HepG2 (cell line): Measurements from ENCODE around the gene AMIGO3. TPM values are rescaled to one million over a fixed set of nuclear protein-coding genes. Genes with fewer than 3 reads are reported as not detected.

Experiments
- ATAC-seq: fragments of 200-7000 bp; cut with Tn5 transposase; 3 replicates; pipeline ENCODE4 v1.9.1; 2020; ENCODE audit warnings: mild to moderate bottlenecking, moderate library complexity
- BruUV-seq: library from RNA; stranded (reverse); fragments of 400-500 nt; replicated peaks from 2 replicates; lab custom pipeline; 2021; lab: Mats Ljungman, UMichigan
- CTCF ChIA-PET: fragments of 300-600 bp; formaldehyde crosslinking; extraction: SDS; loops from one replicate; lab custom pipeline; 2021; ENCODE audit warnings: low total read pairs, inconsistent platforms, low intra/inter-chr PET ratio; lab: Yijun Ruan, JAX
- POLR2A ChIA-PET: fragments of 350-600 bp; sonication (Branson Sonifier 250); formaldehyde crosslinking; loops from one replicate; lab custom pipeline; 2020; ENCODE audit warnings: antibody characterized with exemption, inconsistent platforms; lab: Yijun Ruan, JAX
- DNase-seq: peaks from one replicate; pipeline ENCODE4 v3.0.0-alpha.2; 2015; ENCODE audit warnings: low spot score
- FAIRE-seq: peaks from 3 replicates; lab custom pipeline; 2011; peaks lifted over from hg19 to GRCh38; lab: Jason Lieb, UNC
- H2AFZ ChIP-seq: one replicate; pipeline ENCODE4 v1.6.1; 2011; ENCODE audit warnings: low read length, inconsistent platforms
- H3K27ac ChIP-seq: fragments of 300-600 bp; 3 replicates; pipeline ENCODE4 v1.8.0; 2011; ENCODE audit warnings: mixed run types, mild to moderate bottlenecking, mixed read lengths, low read length, inconsistent platforms; ENCODE audit not compliant: insufficient read depth; ENCODE audit errors: extremely low read length
- H3K27me3 ChIP-seq, 2 experiments: fragments of 200-600 bp in 1 of 2; 2 replicates in 1 of 2; 3 replicates in 1 of 2; pipeline versions ENCODE4 v1.6.0 to v1.8.0; 2011; ENCODE audit warnings: low read length in 2 of 2, mild to moderate bottlenecking in 2 of 2, moderate library complexity in 2 of 2, inconsistent platforms in 1 of 2; ENCODE audit not compliant: insufficient read depth in 2 of 2, control insufficient read depth in 1 of 2
- H3K36me3 ChIP-seq, 2 experiments: fragments of 200-600 bp in 1 of 2; replicated peaks in 1 of 2; 2 replicates in 1 of 2; 3 replicates in 1 of 2; pipeline versions ENCODE4 v1.5.1 to v1.8.0; 2011; ENCODE audit warnings: low read length in 2 of 2, inconsistent platforms in 1 of 2; ENCODE audit not compliant: insufficient read depth in 2 of 2, control insufficient read depth in 1 of 2
- H3K4me1 ChIP-seq: 2 replicates; pipeline ENCODE4 v1.5.1; 2012; ENCODE audit warnings: low read length, inconsistent platforms; ENCODE audit not compliant: insufficient read depth
- H3K4me2 ChIP-seq: 2 replicates; pipeline ENCODE4 v1.6.0; 2011; ENCODE audit warnings: low read depth, low read length, inconsistent platforms
- H3K4me3 ChIP-seq, 3 experiments: fragments of 200-600 bp in 1 of 3; sonication (generic), shearing (Covaris generic) in 1 of 3; replicated peaks in 1 of 3; 2 replicates each; pipeline ENCODE4 v1.5.1; 2011 to 2016; ENCODE audit warnings: low read length in 3 of 3, inconsistent platforms in 2 of 3, low read depth in 2 of 3, mild to moderate bottlenecking in 2 of 3, control low read depth in 1 of 3, mixed read lengths in 1 of 3; ENCODE audit not compliant: insufficient read depth in 1 of 3
- H3K79me2 ChIP-seq: one replicate; pipeline ENCODE4 v1.6.1; 2011; ENCODE audit warnings: low read length, inconsistent platforms; ENCODE audit not compliant: insufficient read depth
- H3K9ac ChIP-seq: 2 replicates; pipeline ENCODE4 v1.6.0; 2011; ENCODE audit warnings: mild to moderate bottlenecking, low read depth, low read length, inconsistent platforms; ENCODE audit not compliant: insufficient read depth
- H3K9me3 ChIP-seq: 2 replicates; pipeline ENCODE4 v1.5.1; 2012; ENCODE audit warnings: mild to moderate bottlenecking, low read length
- H4K20me1 ChIP-seq: 2 replicates; pipeline ENCODE4 v1.6.0; 2011; ENCODE audit warnings: inconsistent platforms, mild to moderate bottlenecking, low read length, moderate library complexity; ENCODE audit not compliant: insufficient read depth
- FOXM1 ChIP-seq: sonication (generic); formaldehyde crosslinking; IDR thresholded peaks from 2 replicates; pipeline ENCODE4 v1.5.0; 2020; ENCODE audit warnings: missing genetic modification reagents
- HNF4A ChIP-seq: sonication (generic); formaldehyde crosslinking; IDR thresholded peaks from 2 replicates; pipeline ENCODE4 v1.4.0; 2020; ENCODE audit warnings: missing genetic modification reagents
- NFE2L1 ChIP-seq: sonication (generic); formaldehyde crosslinking; IDR thresholded peaks from 2 replicates; pipeline ENCODE4 v1.4.0; 2020; ENCODE audit warnings: missing genetic modification reagents, mild to moderate bottlenecking, borderline replicate concordance
- THYN1 ChIP-seq: sonication (generic); formaldehyde crosslinking; IDR thresholded peaks from 2 replicates; pipeline ENCODE4 v1.8.1; 2023; ENCODE audit warnings: low read depth, mild to moderate bottlenecking, moderate library complexity, missing genetic modification reagents, borderline replicate concordance
- TMF1 ChIP-seq: sonication (generic); formaldehyde crosslinking; IDR thresholded peaks from 2 replicates; pipeline ENCODE4 v1.8.1; 2022; ENCODE audit warnings: low read depth, missing genetic modification reagents
- WGBS: methylation state at CpG from one replicate; pipeline ENCODE4 v1.1.6; 2017; ENCODE audit warnings: low lambda C conversion rate; 5-methylcytosine and 5-hydroxymethylcytosine counted together
- in situ Hi-C: cut with HindIII; loops from 2 replicates; pipeline ENCODE4 v1.10.0; 2017; ENCODE audit warnings: low pct_unique_long_range_greater_than_20kb; ENCODE audit not compliant: extremely low pct_ligation_motif_present
- intact Hi-C: fragments of 100-400 bp; cut with micrococcal nuclease; formaldehyde crosslinking; loops from one replicate; pipeline ENCODE4 v1.10.0; 2022; ENCODE audit not compliant: unreplicated experiment
- polyA plus RNA-seq, 8 experiments: library from polyadenylated mRNA; depleted of rRNA in 3 of 8; stranded (reverse) in 7 of 8; unstranded in 1 of 8; fragments of >200 nt; fragmentation: Illumina TruSeq in 4 of 8; extraction: Trizol in 4 of 8; gene quantifications; 2 replicates each; pipeline versions ENCODE4 v1.2.1 to v1.2.3, GENCODE V29; 2011 to 2016; ENCODE audit warnings: low read depth in 4 of 8, missing spikeins in 1 of 8, mixed read lengths in 1 of 8; ENCODE audit not compliant: insufficient read depth in 1 of 8
- total RNA-seq, 5 experiments: library from RNA; depleted of rRNA; stranded (reverse); fragments of >200 nt; fragmentation: Illumina TruSeq; extraction: Trizol; gene quantifications; 2 replicates each; pipeline ENCODE4 v1.2.3, GENCODE V29; 2016; ENCODE audit warnings: low read depth in 1 of 5
- TF ChIP-seq, protein P1 (sequence below): sonication (generic); formaldehyde crosslinking; conservative IDR thresholded peaks from 2 replicates; pipeline ENCODE4 v1.4.0; 2020; ENCODE audit warnings: missing genetic modification reagents
- TF ChIP-seq, protein P2 (sequence below): sonication (generic); formaldehyde crosslinking; IDR thresholded peaks from 2 replicates; pipeline ENCODE4 v1.5.1; 2020; ENCODE audit warnings: mild to moderate bottlenecking, missing genetic modification reagents, moderate library complexity
- TF ChIP-seq, protein P3 (sequence below): sonication (generic); formaldehyde crosslinking; IDR thresholded peaks from 2 replicates; pipeline ENCODE4 v1.4.0; 2020; ENCODE audit warnings: missing genetic modification reagents
- TF ChIP-seq, protein P4 (sequence below): sonication (generic); formaldehyde crosslinking; conservative IDR thresholded peaks from 2 replicates; pipeline ENCODE4 v1.8.0; 2022; ENCODE audit warnings: low read depth, missing genetic modification reagents

Gene AMIGO3
- total and polyA plus RNA-seq, 2 of the 13 experiments (the other 11 are each of a cell fraction or from before 2014, with no cell fraction given): 0.35 TPM; not detected in 1

DNA sequence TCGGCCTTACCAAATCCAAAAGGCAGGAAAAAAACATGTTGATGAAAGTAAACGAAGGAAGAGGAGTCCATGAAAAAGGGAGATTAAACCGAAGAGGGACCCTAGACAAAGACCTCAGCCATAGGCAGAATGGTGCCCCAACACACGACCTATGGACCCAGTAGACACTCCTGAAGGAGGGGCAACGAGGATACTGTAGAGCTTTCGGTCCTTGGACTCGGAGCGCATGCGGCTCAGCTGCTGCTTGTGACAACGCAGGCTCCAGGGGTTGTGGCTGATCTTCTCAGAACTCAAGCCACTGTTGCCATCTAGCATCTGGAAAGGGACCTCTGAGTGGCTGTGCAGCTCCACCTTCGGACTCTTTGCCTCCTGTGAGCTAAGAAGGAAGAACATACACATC lies 13.1 kb upstream of the AMIGO3 start:
- intact Hi-C loops: loop anchor here (5.0 kb wide), 1 partner anchor 55 kb away; the partner anchor contains the start of gene IP6K1
- peak overlapping the region; percentile 2 for H3K27ac ChIP-seq
- in situ Hi-C loops: no loop called here
- H3K79me2 ChIP-seq: no peaks in the 10 kb centered on the region
- TF ChIP-seq, protein P1, sequence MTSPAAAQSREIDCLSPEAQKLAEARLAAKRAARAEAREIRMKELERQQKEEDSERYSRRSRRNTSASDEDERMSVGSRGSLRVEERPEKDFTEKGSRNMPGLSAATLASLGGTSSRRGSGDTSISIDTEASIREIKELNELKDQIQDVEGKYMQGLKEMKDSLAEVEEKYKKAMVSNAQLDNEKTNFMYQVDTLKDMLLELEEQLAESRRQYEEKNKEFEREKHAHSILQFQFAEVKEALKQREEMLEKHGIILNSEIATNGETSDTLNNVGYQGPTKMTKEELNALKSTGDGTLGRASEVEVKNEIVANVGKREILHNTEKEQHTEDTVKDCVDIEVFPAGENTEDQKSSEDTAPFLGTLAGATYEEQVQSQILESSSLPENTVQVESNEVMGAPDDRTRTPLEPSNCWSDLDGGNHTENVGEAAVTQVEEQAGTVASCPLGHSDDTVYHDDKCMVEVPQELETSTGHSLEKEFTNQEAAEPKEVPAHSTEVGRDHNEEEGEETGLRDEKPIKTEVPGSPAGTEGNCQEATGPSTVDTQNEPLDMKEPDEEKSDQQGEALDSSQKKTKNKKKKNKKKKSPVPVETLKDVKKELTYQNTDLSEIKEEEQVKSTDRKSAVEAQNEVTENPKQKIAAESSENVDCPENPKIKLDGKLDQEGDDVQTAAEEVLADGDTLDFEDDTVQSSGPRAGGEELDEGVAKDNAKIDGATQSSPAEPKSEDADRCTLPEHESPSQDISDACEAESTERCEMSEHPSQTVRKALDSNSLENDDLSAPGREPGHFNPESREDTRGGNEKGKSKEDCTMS (CRISPR knock-in tag): no peak
- TF ChIP-seq TMF1 (CRISPR knock-in tag) (no peak), NFE2L1 (CRISPR knock-in tag) (no peak), FOXM1 (CRISPR knock-in tag) (no peak), THYN1 (CRISPR knock-in tag) (no peak), HNF4A (CRISPR knock-in tag) (peak; percentile 60)
- TF ChIP-seq, protein P2, sequence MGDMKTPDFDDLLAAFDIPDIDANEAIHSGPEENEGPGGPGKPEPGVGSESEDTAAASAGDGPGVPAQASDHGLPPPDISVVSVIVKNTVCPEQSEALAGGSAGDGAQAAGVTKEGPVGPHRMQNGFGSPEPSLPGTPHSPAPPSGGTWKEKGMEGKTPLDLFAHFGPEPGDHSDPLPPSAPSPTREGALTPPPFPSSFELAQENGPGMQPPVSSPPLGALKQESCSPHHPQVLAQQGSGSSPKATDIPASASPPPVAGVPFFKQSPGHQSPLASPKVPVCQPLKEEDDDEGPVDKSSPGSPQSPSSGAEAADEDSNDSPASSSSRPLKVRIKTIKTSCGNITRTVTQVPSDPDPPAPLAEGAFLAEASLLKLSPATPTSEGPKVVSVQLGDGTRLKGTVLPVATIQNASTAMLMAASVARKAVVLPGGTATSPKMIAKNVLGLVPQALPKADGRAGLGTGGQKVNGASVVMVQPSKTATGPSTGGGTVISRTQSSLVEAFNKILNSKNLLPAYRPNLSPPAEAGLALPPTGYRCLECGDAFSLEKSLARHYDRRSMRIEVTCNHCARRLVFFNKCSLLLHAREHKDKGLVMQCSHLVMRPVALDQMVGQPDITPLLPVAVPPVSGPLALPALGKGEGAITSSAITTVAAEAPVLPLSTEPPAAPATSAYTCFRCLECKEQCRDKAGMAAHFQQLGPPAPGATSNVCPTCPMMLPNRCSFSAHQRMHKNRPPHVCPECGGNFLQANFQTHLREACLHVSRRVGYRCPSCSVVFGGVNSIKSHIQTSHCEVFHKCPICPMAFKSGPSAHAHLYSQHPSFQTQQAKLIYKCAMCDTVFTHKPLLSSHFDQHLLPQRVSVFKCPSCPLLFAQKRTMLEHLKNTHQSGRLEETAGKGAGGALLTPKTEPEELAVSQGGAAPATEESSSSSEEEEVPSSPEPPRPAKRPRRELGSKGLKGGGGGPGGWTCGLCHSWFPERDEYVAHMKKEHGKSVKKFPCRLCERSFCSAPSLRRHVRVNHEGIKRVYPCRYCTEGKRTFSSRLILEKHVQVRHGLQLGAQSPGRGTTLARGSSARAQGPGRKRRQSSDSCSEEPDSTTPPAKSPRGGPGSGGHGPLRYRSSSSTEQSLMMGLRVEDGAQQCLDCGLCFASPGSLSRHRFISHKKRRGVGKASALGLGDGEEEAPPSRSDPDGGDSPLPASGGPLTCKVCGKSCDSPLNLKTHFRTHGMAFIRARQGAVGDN (CRISPR knock-in tag): 0 out of 2 replicates have a peak, but pooled peaks have one; percentile 14
- TF ChIP-seq, protein P3, sequence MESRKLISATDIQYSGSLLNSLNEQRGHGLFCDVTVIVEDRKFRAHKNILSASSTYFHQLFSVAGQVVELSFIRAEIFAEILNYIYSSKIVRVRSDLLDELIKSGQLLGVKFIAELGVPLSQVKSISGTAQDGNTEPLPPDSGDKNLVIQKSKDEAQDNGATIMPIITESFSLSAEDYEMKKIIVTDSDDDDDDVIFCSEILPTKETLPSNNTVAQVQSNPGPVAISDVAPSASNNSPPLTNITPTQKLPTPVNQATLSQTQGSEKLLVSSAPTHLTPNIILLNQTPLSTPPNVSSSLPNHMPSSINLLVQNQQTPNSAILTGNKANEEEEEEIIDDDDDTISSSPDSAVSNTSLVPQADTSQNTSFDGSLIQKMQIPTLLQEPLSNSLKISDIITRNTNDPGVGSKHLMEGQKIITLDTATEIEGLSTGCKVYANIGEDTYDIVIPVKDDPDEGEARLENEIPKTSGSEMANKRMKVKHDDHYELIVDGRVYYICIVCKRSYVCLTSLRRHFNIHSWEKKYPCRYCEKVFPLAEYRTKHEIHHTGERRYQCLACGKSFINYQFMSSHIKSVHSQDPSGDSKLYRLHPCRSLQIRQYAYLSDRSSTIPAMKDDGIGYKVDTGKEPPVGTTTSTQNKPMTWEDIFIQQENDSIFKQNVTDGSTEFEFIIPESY (CRISPR knock-in tag): peak; percentile 55; the same call in 1 of the 2 replicates
- TF ChIP-seq, protein P4, sequence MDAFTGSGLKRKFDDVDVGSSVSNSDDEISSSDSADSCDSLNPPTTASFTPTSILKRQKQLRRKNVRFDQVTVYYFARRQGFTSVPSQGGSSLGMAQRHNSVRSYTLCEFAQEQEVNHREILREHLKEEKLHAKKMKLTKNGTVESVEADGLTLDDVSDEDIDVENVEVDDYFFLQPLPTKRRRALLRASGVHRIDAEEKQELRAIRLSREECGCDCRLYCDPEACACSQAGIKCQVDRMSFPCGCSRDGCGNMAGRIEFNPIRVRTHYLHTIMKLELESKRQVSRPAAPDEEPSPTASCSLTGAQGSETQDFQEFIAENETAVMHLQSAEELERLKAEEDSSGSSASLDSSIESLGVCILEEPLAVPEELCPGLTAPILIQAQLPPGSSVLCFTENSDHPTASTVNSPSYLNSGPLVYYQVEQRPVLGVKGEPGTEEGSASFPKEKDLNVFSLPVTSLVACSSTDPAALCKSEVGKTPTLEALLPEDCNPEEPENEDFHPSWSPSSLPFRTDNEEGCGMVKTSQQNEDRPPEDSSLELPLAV (CRISPR knock-in tag): no peak
- H4K20me1 ChIP-seq: no peaks in the 10 kb centered on the region
- no peaks in the 10 kb centered on the region for H3K27me3 ChIP-seq
- no peak overlapping the region for H2AFZ ChIP-seq
- H3K4me2 ChIP-seq: no peak overlapping the region
- H3K9me3 ChIP-seq: no peaks in the 10 kb centered on the region
- FAIRE-seq (peak; percentile 52), DNase-seq (no peak), ATAC-seq (no peak)
- H3K4me1 ChIP-seq: peaks cover 20% of the 10 kb centered on the region
- no TSS peak for BruUV-seq
- no peak overlapping the region for H3K4me3 ChIP-seq
- ChIA-PET POLR2A (no interaction called here), CTCF (no interaction called here)
- no peak overlapping the region for H3K9ac ChIP-seq
- peaks cover 23 to 61% of the 10 kb centered on the region in 2 experiments for H3K36me3 ChIP-seq
- WGBS: 67% methylated on average over 6 of the region's 11 CpGs
